GM12874 (cell line): ENCODE results near the gene GEMIN4.

Experiments used
- TF ChIP-seq, protein P1 (sequence below): IDR thresholded peaks from 2 replicates; pipeline ENCODE4 v1.5.1; 2011; ENCODE audit warnings: low read depth, mild to moderate bottlenecking, control low read depth, low read length, moderate library complexity; ENCODE audit not compliant: insufficient read depth

The GEMIN4 gene

GRCh38 chr17:767076-767475 lies 15.0 kb upstream of the GEMIN4 start:
- TF ChIP-seq, protein P1, sequence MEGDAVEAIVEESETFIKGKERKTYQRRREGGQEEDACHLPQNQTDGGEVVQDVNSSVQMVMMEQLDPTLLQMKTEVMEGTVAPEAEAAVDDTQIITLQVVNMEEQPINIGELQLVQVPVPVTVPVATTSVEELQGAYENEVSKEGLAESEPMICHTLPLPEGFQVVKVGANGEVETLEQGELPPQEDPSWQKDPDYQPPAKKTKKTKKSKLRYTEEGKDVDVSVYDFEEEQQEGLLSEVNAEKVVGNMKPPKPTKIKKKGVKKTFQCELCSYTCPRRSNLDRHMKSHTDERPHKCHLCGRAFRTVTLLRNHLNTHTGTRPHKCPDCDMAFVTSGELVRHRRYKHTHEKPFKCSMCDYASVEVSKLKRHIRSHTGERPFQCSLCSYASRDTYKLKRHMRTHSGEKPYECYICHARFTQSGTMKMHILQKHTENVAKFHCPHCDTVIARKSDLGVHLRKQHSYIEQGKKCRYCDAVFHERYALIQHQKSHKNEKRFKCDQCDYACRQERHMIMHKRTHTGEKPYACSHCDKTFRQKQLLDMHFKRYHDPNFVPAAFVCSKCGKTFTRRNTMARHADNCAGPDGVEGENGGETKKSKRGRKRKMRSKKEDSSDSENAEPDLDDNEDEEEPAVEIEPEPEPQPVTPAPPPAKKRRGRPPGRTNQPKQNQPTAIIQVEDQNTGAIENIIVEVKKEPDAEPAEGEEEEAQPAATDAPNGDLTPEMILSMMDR = no peak

- TF ChIP-seq, protein P1 = no peak
These were observed 8.3 kb upstream of the GEMIN4 start for GRCh38 chr17:760371-760770.

GRCh38 chr17:759964-760363 lies 7.9 kb upstream of the GEMIN4 start:
- TF ChIP-seq, protein P1 = no peak

DNA sequence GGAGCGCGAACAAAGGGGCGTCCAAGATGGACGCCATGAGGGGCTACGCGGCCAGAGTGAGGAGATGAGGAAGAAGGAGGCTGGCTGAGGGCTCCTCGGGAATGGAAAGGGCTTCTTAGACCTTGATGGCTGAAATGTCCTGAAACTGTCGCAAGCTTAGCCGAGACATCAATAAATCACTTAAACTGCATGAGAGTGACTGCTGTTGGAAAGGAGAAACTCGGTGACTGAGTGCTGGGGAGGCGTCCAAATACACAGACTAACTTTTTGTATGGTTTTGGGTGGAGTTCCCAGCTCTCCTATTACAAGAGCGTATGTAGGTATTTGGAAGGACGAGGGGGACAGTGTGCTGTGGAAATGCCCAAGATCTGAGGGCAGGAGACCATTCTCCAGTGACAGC lies 1.4 kb upstream of the GEMIN4 start:
- TF ChIP-seq, protein P1 = no peak

GRCh38 chr17:752620-753219 lies 656 bp upstream of the GEMIN4 start:
- TF ChIP-seq, protein P1 = no peak

DNA sequence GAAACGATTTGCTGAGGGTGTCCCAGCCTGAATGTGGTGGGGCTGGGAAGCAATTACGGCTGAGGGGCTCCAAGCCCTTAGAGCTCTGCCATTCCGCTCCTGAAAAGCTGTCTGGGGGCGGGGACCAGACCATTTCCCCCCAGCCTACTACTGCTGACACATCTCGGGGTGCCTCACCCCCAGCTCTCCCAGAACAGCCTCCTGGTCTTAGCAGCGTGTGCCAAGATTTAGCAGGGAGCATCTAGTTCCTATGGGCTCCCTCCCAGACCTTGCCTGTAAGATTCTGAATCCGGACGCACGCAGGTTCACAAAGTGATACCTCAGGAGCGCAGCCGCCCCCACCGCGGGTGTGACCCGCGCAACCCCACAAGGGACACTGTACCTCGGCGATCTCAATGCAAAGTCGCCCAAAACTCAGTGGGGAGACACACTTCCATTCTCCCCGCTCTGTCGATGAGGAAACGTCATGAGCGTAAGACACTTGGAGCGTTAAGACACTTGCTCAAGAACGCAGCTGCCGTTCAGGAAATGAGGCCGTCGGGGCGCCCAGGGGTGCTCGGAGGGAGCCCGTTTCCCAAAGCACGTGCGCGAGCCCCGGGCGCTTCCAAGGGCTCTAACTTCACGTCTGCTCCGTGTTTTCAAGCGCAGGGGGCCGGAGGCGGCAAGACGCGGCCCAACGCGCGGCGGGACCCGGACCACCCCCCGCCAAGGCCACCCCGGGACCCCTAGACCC lies 629 bp downstream of the GEMIN4 start:
- TF ChIP-seq, protein P1 = no peak

DNA sequence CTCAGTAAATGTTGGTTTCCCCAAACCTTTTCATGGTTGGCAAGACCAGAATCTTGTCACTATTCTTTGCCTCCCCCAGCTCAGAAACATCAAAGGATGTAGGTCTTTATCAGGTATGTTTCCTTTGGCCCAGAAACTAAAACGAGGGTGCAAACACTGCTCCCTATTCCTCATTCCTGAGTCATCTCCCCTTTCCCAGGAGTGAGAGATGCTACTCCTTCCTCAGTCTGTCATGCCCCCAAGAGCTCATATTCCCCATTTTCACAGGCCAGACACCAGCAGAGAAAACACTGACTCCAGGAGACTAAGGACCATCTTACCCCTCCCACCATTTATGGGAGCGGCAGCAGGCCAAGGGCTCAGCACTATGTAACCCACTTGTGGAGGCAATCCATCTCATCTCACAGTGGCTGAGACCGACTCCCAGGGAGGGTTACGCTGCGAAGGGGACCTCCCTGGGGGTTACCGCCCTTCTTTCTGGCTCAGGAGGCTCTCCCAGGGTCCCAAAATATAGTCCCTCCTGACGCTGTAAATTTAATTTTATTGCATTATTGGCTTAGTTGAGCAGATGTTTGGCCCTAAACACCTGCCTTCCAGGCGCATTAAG lies 1.5 kb downstream of the GEMIN4 start:
- TF ChIP-seq, protein P1 = no peak
